Measurements from ENCODE around the gene RPS27. TPM values are rescaled to one million over a fixed set of nuclear protein-coding genes. Genes with fewer than 3 reads are reported as not detected.

The RPS27 gene
- total and polyA plus RNA-seq, 10 of the 15 experiments (the other 5 are each of a cell fraction or from before 2014, with no cell fraction given): 2,708 to 14,234 (median 8,874) TPM

DNA sequence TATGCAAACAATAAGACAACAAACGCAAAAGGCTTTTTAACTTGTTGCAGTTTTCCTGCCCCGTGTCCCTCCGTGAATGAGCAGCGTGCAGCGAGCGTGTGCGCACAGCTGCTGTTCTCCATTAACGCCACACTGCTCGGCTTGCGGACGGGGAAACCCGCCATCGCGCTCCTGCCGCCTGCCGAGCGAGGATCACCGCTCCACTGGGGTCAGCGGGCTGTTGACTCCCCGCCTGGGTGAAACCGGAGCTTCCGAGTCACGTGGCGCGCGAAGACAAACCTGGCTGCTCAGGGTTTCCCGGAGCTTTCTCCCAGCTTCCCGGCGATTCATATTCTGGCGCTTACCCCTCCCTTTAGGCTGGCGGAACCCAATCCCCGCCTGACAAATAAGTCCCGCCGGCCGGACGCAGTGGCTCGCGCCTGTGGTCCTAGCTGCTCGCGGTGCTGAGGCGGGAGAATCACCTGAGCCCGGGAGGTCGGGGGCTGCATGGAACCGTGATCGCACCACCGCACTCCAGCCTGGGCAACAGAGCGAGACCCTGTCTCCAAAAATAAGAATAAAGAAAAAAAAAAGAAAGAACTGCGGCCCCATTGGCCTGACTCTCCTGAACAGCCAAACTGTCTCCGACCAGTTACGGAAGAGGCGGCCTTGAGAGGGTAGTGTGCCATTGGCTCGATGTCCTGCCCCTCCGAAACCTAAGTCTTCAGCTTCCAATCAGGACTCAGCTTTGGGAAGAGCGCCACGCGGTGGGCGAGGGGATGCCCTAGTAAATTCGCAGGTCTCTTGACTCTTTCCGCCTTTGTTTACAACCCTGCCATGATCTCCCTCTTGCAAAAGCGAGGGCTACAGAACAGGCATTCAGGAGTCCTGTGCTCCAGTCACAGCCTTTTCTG, 23.2 kb upstream of the RPS27 start, which contains the start of gene CREB3L4 (continued):
- TF ChIP-seq, protein P1, sequence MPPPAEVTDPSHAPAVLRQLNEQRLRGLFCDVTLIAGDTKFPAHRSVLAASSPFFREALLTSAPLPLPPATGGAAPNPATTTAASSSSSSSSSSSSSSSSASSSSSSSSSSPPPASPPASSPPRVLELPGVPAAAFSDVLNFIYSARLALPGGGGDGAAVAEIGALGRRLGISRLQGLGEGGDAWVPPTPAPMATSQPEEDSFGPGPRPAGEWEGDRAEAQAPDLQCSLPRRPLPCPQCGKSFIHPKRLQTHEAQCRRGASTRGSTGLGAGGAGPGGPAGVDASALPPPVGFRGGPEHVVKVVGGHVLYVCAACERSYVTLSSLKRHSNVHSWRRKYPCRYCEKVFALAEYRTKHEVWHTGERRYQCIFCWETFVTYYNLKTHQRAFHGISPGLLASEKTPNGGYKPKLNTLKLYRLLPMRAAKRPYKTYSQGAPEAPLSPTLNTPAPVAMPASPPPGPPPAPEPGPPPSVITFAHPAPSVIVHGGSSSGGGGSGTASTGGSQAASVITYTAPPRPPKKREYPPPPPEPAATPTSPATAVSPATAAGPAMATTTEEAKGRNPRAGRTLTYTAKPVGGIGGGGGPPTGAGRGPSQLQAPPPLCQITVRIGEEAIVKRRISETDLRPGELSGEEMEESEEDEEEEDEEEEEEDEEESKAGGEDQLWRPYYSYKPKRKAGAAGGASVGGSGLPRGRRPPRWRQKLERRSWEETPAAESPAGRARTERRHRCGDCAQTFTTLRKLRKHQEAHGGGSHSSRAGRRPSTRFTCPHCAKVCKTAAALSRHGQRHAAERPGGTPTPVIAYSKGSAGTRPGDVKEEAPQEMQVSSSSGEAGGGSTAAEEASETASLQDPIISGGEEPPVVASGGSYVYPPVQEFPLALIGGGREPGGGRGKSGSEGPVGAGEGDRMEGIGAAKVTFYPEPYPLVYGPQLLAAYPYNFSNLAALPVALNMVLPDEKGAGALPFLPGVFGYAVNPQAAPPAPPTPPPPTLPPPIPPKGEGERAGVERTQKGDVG (CRISPR knock-in tag; IDR thresholded peaks at IDR 0.05): no peak
- no peak for TF ChIP-seq ZBED1 (IDR thresholded peaks at IDR 0.05; ENCODE audit: borderline replicate concordance)
- peak; percentile 87 for TF ChIP-seq SIN3A (IDR thresholded peaks at IDR 0.05; ENCODE audit: low read depth, low read length)
- TF ChIP-seq, protein P2, sequence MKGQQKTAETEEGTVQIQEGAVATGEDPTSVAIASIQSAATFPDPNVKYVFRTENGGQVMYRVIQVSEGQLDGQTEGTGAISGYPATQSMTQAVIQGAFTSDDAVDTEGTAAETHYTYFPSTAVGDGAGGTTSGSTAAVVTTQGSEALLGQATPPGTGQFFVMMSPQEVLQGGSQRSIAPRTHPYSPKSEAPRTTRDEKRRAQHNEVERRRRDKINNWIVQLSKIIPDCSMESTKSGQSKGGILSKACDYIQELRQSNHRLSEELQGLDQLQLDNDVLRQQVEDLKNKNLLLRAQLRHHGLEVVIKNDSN (IDR thresholded peaks at IDR 0.05; ENCODE audit: borderline replicate concordance, extremely low read length, insufficient read depth, low read depth, low read length): peak; percentile 84
- no peak for TF ChIP-seq IRF4 (IDR thresholded peaks at IDR 0.05; ENCODE audit: low read depth, low read length)
- no peak for TF ChIP-seq KDM1A (IDR thresholded peaks at IDR 0.05; ENCODE audit: borderline replicate concordance)
- TF ChIP-seq, protein P3, sequence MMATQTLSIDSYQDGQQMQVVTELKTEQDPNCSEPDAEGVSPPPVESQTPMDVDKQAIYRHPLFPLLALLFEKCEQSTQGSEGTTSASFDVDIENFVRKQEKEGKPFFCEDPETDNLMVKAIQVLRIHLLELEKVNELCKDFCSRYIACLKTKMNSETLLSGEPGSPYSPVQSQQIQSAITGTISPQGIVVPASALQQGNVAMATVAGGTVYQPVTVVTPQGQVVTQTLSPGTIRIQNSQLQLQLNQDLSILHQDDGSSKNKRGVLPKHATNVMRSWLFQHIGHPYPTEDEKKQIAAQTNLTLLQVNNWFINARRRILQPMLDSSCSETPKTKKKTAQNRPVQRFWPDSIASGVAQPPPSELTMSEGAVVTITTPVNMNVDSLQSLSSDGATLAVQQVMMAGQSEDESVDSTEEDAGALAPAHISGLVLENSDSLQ (IDR thresholded peaks at IDR 0.05): peak; percentile 100
- TF ChIP-seq SRF (IDR thresholded peaks at IDR 0.05; ENCODE audit: low read depth in 2 of 2, low read length in 2 of 2): 0 out of 4 replicates have a peak, but pooled peaks of 1 of the 2 experiments have one; percentile 6
- TF ChIP-seq, protein P4, sequence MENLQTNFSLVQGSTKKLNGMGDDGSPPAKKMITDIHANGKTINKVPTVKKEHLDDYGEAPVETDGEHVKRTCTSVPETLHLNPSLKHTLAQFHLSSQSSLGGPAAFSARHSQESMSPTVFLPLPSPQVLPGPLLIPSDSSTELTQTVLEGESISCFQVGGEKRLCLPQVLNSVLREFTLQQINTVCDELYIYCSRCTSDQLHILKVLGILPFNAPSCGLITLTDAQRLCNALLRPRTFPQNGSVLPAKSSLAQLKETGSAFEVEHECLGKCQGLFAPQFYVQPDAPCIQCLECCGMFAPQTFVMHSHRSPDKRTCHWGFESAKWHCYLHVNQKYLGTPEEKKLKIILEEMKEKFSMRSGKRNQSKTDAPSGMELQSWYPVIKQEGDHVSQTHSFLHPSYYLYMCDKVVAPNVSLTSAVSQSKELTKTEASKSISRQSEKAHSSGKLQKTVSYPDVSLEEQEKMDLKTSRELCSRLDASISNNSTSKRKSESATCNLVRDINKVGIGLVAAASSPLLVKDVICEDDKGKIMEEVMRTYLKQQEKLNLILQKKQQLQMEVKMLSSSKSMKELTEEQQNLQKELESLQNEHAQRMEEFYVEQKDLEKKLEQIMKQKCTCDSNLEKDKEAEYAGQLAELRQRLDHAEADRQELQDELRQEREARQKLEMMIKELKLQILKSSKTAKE (IDR thresholded peaks at IDR 0.05; ENCODE audit: low read depth, poor library complexity, severe bottlenecking): peak; percentile 65
- TF ChIP-seq HDAC2 (IDR thresholded peaks at IDR 0.05): no peak
- TF ChIP-seq, protein P5, sequence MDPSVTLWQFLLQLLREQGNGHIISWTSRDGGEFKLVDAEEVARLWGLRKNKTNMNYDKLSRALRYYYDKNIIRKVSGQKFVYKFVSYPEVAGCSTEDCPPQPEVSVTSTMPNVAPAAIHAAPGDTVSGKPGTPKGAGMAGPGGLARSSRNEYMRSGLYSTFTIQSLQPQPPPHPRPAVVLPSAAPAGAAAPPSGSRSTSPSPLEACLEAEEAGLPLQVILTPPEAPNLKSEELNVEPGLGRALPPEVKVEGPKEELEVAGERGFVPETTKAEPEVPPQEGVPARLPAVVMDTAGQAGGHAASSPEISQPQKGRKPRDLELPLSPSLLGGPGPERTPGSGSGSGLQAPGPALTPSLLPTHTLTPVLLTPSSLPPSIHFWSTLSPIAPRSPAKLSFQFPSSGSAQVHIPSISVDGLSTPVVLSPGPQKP (IDR thresholded peaks at IDR 0.05; ENCODE audit: low read depth, low read length): 0 out of 2 replicates have a peak, but pooled peaks have one; percentile 52
- TF ChIP-seq, protein P6, sequence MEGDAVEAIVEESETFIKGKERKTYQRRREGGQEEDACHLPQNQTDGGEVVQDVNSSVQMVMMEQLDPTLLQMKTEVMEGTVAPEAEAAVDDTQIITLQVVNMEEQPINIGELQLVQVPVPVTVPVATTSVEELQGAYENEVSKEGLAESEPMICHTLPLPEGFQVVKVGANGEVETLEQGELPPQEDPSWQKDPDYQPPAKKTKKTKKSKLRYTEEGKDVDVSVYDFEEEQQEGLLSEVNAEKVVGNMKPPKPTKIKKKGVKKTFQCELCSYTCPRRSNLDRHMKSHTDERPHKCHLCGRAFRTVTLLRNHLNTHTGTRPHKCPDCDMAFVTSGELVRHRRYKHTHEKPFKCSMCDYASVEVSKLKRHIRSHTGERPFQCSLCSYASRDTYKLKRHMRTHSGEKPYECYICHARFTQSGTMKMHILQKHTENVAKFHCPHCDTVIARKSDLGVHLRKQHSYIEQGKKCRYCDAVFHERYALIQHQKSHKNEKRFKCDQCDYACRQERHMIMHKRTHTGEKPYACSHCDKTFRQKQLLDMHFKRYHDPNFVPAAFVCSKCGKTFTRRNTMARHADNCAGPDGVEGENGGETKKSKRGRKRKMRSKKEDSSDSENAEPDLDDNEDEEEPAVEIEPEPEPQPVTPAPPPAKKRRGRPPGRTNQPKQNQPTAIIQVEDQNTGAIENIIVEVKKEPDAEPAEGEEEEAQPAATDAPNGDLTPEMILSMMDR (IDR thresholded peaks at IDR 0.05 in 2 of 3, conservative IDR thresholded peaks at IDR 0.05 in 1 of 3; ENCODE audit: control insufficient read depth in 2 of 3, extremely low read depth in 1 of 3, insufficient read depth in 1 of 3, low read depth in 3 of 3, low read length in 3 of 3): peak; percentile 25 to 63 (median 55); a peak in 5 of 6 replicates
- no peak for TF ChIP-seq CREB1 (IDR thresholded peaks at IDR 0.05; ENCODE audit: low read depth)
- peak; percentile 60; the same call in 1 of the 2 replicates for TF ChIP-seq LARP7 (IDR thresholded peaks at IDR 0.05)
- TF ChIP-seq CBX3 (IDR thresholded peaks at IDR 0.05; ENCODE audit: borderline replicate concordance, low read depth): no peak
- TF ChIP-seq FOXM1 (IDR thresholded peaks at IDR 0.05; ENCODE audit: low read depth, low read length): no peak
